Chondrocyte (in vitro differentiated cells): ENCODE results near the gene CRB2. TPM values are rescaled to one million over a fixed set of nuclear protein-coding genes. Genes with fewer than 3 reads are reported as not detected.

Experiments used
- DNase-seq: peaks from one replicate; pipeline ENCODE4 v3.0.0; 2021; ENCODE audit warnings: mixed read lengths, low spot score
- H3K27ac Mint-ChIP-seq: one replicate; pipeline ENCODE4 v1.8.0; 2021; ENCODE audit warnings: mild to moderate bottlenecking, moderate library complexity, mixed read lengths; ENCODE audit not compliant: unreplicated experiment
- H3K27me3 Mint-ChIP-seq: 2 replicates; pipeline ENCODE4 v1.8.0; 2021; ENCODE audit warnings: low read depth, mixed read lengths
- H3K36me3 Mint-ChIP-seq: 2 replicates; pipeline ENCODE4 v1.8.0; 2021; ENCODE audit warnings: low read depth, mixed read lengths
- H3K4me1 Mint-ChIP-seq: 2 replicates; pipeline ENCODE4 v1.8.0; 2021; ENCODE audit warnings: low read depth, mild to moderate bottlenecking, mixed read lengths
- H3K4me3 Mint-ChIP-seq: one replicate; pipeline ENCODE4 v1.8.0; 2021; ENCODE audit warnings: mild to moderate bottlenecking, moderate library complexity, mixed read lengths; ENCODE audit not compliant: unreplicated experiment
- H3K9me3 Mint-ChIP-seq: 2 replicates; pipeline ENCODE4 v1.8.0; 2021; ENCODE audit warnings: low read depth, mixed read lengths
- total RNA-seq: library from RNA; stranded (reverse); gene quantifications from 3 replicates; pipeline ENCODE4 v1.2.1, GENCODE V29; 2021
- TF ChIP-seq, protein P1 (sequence below): fragments of 200-600 bp; sonication (generic); IDR thresholded peaks from 2 replicates; pipeline ENCODE4 v1.5.0; 2021; ENCODE audit warnings: antibody characterized with exemption, mild to moderate bottlenecking, moderate library complexity

CRB2 gene
- total RNA-seq, 1 donor from 2014 or later, result 0.07 TPM

- H3K4me1 Mint-ChIP-seq, result peaks cover 15% of the 10 kb centered on the region
- no peaks in the 10 kb centered on the region for H3K9me3 Mint-ChIP-seq
- H3K36me3 Mint-ChIP-seq, result no peaks in the 10 kb centered on the region
- H3K27me3 Mint-ChIP-seq, result no peaks in the 10 kb centered on the region
- H3K4me3 Mint-ChIP-seq, result no peak overlapping the region
- H3K27ac Mint-ChIP-seq, result no peak overlapping the region
- TF ChIP-seq, protein P1, sequence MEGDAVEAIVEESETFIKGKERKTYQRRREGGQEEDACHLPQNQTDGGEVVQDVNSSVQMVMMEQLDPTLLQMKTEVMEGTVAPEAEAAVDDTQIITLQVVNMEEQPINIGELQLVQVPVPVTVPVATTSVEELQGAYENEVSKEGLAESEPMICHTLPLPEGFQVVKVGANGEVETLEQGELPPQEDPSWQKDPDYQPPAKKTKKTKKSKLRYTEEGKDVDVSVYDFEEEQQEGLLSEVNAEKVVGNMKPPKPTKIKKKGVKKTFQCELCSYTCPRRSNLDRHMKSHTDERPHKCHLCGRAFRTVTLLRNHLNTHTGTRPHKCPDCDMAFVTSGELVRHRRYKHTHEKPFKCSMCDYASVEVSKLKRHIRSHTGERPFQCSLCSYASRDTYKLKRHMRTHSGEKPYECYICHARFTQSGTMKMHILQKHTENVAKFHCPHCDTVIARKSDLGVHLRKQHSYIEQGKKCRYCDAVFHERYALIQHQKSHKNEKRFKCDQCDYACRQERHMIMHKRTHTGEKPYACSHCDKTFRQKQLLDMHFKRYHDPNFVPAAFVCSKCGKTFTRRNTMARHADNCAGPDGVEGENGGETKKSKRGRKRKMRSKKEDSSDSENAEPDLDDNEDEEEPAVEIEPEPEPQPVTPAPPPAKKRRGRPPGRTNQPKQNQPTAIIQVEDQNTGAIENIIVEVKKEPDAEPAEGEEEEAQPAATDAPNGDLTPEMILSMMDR, result no peak
- DNase-seq, result no peak
Measured at GRCh38 chr9:123345567-123345955, 10.4 kb upstream of the CRB2 start.

- no peaks in the 10 kb centered on the region for H3K36me3 Mint-ChIP-seq
- H3K4me1 Mint-ChIP-seq, result peaks cover 12% of the 10 kb centered on the region
- no peaks in the 10 kb centered on the region for H3K9me3 Mint-ChIP-seq
- H3K27ac Mint-ChIP-seq, result no peak overlapping the region
- TF ChIP-seq, protein P1, result no peak
- H3K27me3 Mint-ChIP-seq, result no peaks in the 10 kb centered on the region
- no peak for DNase-seq
- H3K4me3 Mint-ChIP-seq, result no peak overlapping the region
Measured at GRCh38 chr9:123346026-123346425, 10.0 kb upstream of the CRB2 start.

DNA sequence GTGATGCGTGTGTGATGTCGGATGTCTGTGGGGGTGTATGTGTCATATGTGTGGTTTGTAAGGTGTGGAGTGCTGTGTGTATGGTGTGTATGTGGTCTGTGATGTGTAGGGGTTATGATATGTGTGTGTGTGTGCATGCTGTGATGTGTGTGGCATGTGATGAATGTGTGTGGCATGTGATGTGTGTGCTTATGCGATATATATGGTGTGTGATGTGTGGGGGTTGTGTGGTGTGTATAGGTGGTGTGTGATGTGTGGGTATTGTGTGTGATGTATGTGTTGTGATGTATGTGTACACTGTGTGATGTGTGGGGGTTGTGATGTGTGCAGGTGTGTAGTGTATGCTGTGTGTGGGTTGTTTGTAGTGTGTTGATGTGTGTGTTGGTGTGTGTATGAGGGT is 9.2 kb upstream of the CRB2 start:
- H3K27me3 Mint-ChIP-seq, result no peaks in the 10 kb centered on the region
- no peaks in the 10 kb centered on the region for H3K36me3 Mint-ChIP-seq
- H3K4me1 Mint-ChIP-seq, result peaks cover 10% of the 10 kb centered on the region
- TF ChIP-seq, protein P1, result no peak
- no peak for DNase-seq
- H3K4me3 Mint-ChIP-seq, result no peak overlapping the region
- H3K27ac Mint-ChIP-seq, result no peak overlapping the region
- H3K9me3 Mint-ChIP-seq, result no peaks in the 10 kb centered on the region

DNA sequence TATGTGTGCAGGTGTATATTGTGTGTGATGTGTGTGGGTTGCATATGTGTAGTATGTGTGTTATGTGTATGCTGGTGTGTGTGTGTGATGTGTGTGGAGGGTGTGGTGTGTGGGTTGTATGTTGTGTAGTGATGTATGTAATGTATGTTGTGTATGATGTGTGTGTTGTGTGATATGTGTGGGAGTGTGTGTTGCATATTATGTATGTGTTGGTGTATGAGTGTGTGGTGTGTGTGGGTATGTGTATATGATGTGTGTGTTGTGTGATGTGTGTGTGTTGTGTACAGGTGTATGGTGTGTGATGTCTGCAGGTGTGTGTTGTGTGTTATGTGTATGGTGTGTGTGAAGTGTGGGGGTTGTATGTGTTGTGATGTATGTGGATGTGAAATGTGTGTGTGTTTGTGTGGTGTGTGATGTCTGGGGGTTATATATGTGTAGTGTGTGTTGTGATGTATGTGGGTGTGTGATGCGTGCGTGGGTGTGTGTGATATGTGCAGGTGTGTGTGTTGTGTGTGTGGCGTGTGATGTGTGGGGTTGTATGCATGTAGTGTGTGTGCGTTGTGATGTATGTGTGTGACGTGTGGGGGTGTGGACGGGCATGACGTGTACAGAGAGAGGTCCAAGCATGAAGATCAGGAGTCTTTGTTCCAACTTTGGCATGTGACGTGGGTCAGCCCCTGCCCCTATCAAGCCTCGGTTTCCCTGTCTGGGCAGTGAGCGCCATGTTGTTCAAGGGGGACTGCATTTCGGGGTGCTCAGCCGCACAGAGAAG is 8.5 kb upstream of the CRB2 start:
- TF ChIP-seq, protein P1, result no peak
- no peak for DNase-seq
- Mint-ChIP-seq H3K4me3 (no peak overlapping the region), H3K27ac (no peak overlapping the region), H3K9me3 (no peaks in the 10 kb centered on the region), H3K36me3 (no peaks in the 10 kb centered on the region), H3K4me1 (peaks cover 10% of the 10 kb centered on the region), H3K27me3 (peaks cover 3% of the 10 kb centered on the region)

DNA sequence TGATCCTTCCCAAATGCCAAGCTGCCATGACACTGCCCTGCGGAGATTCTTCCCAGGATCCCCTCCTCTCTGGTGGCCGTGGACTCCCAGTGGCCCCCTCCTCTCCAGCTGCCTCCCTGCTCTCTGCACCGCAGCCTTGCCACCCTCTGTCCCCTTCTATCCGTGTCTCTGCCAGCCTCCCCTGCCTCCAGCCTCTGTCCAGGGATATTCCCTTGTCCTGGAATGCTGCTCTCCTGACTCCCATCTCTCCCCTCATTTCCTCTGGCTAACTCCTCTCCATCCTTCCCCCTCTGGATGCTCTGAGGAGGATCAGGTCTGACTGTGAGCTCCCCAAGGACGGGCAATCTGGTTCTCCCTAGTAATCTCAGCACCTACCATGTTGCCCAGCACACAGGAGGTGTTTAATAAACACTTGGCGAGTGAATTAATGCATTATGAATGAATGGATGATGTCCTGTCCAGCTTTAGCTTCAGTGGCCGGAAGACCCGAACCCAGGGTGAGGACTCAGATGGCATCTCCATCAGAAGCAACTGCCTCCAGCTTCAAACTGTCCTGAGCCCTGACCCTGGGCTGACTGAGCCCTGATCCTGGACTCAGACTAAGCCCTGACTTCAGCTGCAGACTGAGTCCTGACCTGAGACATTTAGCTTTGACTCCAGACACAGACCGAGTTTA is 7.5 kb upstream of the CRB2 start:
- H3K27me3 Mint-ChIP-seq, result peaks cover 8% of the 10 kb centered on the region
- DNase-seq, result no peak
- H3K4me1 Mint-ChIP-seq, result peaks cover 8% of the 10 kb centered on the region
- H3K4me3 Mint-ChIP-seq, result no peak overlapping the region
- H3K27ac Mint-ChIP-seq, result no peak overlapping the region
- TF ChIP-seq, protein P1, result no peak
- H3K9me3 Mint-ChIP-seq, result no peaks in the 10 kb centered on the region
- H3K36me3 Mint-ChIP-seq, result no peaks in the 10 kb centered on the region
